Stimulated activated CD8-positive, alpha-beta memory T cell treated with anti-CD3 and anti-CD28 coated beads, Interleukin-4, amount 100 ng/mL, for 24 hours (primary cell): Measurements from ENCODE around the gene B3GNT9.
A peak's percentile ranks its signal among the peaks of the same experiment; 100 is the strongest.

ENCODE experiments used
- DNase-seq: peaks from one replicate; pipeline ENCODE4 v3.0.0-alpha.2; 2020; ENCODE audit warnings: low read depth

The B3GNT9 gene

DNA sequence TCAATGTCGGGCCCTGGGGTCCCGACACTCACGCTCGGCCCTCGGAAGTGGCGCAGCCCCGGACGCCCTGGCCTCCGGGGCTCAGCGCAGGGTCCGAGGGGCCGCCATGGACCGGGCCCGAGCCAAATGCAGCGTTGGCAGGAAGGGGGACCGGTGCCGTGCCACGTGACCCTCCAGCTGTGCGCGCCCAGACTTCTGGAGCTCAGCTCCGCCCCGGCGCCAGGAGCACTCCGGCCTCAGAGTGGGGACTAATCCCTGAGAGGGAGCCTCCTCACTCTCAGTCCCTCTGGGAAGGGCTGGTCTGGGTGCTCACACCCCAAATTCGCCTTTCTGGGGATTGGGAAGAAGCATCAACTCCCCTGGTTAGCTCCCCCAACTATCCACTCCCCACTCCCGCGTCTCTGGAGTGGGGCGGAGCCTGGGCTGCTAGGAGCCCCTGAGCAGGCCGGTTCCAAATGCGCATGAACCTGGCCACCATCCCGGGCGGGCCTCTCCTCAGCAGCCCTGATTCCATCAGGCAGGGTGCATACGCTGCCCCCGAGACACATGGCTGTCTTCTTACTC lies at the start of gene B3GNT9:
TSS of gene B3GNT9 (minus strand) at position 166 of the 564 bp plus-strand sequence. CDS start 513 bp downstream, outside the sequence.
- no peak for DNase-seq

DNA sequence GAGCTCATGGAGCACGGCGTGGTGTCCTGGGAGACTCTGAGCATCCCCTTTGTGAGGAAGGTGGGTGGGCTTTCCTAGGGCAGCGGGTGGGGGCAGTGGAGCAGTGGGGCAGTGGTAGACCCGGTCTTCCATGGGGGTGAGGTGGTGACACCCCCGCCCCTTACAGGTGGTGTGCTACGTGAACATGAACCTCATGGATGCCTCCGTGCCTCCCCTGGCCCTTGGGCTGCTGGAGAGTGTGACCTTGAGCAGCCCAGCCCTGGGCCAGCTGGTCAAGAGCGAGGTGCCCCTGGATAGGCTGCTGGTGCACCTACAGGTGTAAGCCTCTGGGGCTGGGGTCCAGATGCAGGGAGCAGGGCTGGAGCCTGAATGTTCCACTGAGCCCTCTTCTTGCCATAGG lies 49.7 kb upstream of the B3GNT9 start:
- no peak for DNase-seq

DNA sequence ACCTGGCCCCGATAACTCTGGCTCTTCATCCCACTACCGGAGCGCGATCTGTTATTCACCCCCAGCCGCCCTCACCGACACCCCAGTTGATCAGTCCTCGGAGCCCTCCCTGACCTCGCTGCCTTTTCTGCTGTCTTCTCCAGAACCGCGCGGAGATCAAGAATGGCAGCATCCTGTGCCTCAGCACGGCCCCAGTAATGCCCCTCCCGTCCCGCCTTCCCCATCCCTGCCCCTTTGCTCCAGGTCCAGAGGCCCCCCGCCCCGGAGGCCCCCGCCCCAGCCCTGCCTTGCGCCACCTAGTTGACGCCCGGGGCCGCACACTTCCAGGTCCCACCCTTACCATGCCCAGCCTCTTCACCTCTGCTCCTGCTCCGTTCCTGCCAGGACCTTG lies 49.0 kb upstream of the B3GNT9 start:
- no peak for DNase-seq

- DNase-seq = no peak
These were observed 48.4 kb upstream of the B3GNT9 start, which contains the start of gene ELMO3 for GRCh38 chr16:67199011-67199807. TSS of gene ELMO3 (plus strand) at chr16:67199131. CDS start at chr16:67199327, 196 bp downstream.

- no peak for DNase-seq
These were observed 47.5 kb upstream of the B3GNT9 start for GRCh38 chr16:67198238-67198734.

DNA sequence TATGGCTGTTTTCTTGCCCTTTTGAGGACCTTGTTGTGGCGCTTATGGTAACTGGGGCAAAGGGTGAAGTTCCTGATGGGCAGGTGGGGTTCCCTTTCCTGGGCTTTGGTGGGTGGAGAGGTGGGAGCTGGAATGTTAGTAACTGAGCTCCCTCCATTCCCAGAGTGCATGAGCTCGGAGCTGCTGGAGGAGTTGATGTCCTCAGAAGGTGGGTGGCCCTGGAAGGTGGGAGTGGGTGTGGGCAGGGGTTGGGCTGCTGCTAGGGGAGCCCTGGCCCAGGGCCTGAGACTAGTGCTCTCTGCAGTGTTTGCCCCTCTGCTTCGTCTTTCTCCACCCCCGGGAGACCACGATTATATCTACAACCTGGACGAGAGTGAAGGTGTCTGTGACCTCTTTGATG lies 46.9 kb upstream of the B3GNT9 start:
- DNase-seq = no peak

GRCh38 chr16:67196881-67197280 lies 46.1 kb upstream of the B3GNT9 start:
- DNase-seq = no peak

DNA sequence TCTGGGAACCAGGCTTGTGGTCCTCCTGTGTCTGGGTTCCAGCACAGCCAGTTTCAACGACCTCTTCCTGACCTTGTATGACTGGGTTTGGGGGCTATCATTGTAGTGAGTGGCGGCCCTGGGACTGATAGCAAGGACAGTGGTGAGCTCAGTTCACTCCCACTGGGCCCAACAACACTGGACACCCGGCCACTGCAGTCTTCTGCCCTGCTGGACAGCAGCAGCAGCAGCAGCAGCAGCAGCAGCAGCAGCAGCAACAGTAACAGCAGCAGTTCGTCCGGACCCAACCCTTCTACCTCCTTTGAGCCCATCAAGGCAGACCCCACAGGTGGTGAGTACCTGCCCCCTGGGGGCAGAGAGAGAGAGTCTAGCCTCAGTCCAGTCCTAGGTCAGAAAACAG lies 44.9 kb upstream of the B3GNT9 start:
- no peak for DNase-seq

DNA sequence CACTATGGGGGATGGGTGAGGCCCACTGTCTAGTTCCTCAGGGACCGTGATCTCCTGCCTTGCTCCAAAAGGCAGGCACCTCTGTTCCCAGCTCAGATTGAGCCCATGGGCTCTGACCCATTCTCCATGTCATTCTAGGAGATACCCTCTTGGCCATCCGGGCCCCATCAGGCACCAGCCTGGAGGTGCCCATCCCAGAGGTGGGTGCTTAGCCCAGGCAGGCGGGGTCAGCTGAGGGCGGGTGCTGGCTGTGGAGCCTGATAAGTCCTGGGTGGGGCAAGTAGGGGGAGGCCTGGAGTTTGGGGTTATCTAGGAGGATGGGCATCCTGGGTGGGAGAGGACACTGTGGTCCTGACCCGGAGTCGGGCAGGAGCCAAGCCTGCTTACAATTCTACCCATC lies 43.5 kb upstream of the B3GNT9 start:
- DNase-seq = no peak

DNA sequence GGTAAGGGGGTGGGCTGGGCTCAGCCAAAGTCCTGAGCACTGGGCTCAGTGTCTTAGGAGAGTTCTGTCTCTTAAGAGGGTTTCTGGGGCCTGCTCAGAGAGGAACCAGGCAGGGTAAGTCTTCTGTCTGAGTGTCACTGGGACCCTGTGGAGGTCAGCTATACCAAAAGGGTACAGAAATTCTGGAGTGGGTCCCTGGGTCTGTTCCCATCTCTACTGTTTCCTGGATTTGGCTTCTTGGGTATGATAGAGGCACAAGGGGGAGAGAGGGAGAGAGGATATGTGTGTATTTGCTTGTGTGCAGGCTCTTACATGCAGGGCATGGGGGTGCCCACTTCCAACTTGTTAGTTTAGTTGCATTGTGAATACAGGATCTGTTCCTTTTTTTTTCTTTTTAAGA lies 42.7 kb upstream of the B3GNT9 start:
- no peak for DNase-seq

DNA sequence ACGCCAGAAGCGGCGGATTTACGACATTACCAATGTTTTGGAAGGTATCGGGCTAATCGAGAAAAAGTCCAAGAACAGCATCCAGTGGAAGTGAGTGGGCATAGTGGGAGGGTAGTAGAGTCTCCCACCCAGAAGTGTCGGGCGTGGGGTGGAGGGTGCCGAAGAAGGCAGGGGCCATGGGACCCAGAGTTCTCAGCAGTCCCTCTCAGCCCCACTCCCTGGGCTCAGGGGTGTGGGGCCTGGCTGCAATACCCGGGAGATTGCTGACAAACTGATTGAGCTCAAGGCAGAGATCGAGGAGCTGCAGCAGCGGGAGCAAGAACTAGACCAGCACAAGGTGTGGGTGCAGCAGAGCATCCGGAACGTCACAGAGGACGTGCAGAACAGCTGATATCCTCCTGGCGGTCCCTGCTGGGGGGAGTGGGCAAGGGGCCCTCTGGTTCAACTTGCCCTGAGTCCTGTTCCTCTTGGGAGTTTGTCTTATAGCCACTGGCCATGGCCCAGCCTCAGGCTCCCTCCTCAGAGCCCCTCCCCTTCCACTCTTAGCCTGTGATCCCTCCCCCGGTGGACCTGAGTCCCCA lies 42.1 kb upstream of the B3GNT9 start:
- DNase-seq = no peak

DNA sequence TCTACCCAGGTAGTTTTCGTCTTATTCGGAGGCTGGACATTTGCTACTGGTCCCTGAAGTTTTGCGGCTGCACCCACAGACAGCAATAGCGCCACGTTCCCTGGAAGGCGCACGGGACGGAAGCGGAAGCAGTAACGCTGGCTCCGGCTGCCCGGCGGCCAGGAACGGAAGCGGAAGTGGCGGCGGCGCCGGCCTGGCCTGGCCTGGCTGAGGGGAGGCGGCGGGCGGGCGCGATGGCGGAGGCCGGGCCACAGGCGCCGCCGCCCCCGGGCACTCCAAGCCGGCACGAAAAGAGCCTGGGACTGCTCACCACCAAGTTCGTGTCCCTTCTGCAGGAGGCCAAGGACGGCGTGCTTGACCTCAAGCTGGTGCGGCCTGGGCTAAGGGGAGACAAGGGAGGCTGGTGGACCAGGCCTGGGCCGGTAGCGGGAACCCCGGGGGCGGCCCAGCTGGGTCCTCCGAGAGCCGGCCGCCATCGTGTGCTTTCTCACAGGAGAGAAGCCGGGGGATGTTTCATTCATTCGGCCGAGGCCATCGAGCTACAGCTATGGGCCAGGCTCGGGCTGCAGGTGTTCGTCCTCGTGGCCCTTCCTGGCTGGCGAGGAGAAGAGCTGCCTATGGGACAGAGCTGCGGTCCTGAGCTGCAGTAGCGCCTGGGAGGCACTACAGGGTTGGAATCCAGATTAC lies 41.3 kb upstream of the B3GNT9 start, which contains the start of gene E2F4:
TSS of gene E2F4 (plus strand) at position 161 of the 687 bp plus-strand sequence. CDS start at position 234, 73 bp downstream.
- peak; percentile 83 for DNase-seq

GRCh38 chr16:67191411-67191994 lies 40.7 kb upstream of the B3GNT9 start:
- no peak for DNase-seq

- no peak for DNase-seq
These were observed 39.9 kb upstream of the B3GNT9 start for GRCh38 chr16:67190448-67191399.

- DNase-seq = no peak
These were observed 39.2 kb upstream of the B3GNT9 start, which contains the start of gene EXOC3L1 for GRCh38 chr16:67190041-67190440. TSS of gene EXOC3L1 (minus strand) at chr16:67190136. CDS start at chr16:67189676, 460 bp downstream.

GRCh38 chr16:67188798-67189197 lies 38.0 kb upstream of the B3GNT9 start:
- DNase-seq = no peak

DNA sequence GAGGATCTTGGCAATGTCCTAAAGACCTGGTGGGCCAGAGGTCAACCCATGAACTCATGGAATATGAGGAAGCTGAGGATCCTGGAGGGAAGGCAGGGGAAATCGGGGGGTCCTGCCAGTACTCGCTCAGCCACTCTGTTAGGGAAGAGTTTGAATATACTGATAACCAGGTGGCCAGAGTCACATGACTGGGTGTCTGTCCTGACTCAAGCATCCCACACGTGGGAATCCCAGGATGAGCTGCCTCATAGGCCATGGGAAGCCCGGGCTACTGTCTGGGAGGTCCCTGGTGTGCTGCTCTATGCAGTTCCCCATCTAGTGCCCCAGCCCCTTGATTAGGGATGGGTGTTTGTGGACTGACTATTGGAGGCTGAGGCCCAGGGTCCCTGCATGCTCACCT lies 37.5 kb upstream of the B3GNT9 start:
- DNase-seq = no peak

DNA sequence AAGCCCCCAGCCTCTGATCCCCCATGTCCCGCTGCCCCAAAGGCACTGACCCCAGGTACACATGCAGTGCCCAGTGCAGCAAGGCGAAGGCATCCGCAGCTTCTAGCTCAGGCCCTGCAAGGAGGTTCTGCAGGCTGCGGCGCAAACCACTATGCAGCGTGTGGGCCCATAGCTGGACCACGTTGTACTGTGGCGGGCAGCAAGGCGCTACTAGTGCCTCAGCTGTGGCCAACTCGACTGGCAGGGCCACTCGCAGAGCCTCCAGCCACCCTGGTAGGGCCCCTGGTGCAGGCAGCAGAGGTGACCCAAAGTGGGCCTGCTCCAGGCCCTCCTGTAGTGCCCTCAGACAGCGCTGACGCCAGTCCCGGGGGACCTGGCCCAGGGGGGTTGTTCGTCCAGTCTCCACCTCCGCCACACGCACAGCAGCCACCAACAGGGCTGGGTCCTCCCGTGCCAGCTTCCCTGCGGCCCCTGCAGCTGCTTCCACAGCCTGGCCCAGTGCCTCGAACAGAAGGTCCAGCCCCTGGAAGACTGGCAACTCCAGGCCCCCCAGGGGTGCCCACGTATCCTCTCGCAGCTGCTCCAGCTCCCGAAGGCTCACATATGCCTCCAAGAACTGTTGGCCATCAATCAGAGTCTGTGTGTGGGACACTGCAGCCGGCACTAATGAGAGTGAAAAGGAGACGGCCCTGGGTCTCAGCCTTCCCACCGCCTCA lies 36.5 kb upstream of the B3GNT9 start:
- no peak for DNase-seq

- no peak for DNase-seq
These were observed 35.8 kb upstream of the B3GNT9 start for GRCh38 chr16:67186550-67186950.

- DNase-seq = no peak
These were observed 34.9 kb upstream of the B3GNT9 start for GRCh38 chr16:67185651-67186134.
